Measurements from ENCODE around the gene CCDC182.

CCDC182 gene

GRCh38 chr17:57727630-57728175, 17.4 kb downstream of the CCDC182 start:
- no peak for DNase-seq (ENCODE audit: low read depth, low spot score)

GRCh38 chr17:57726838-57727237, 18.3 kb downstream of the CCDC182 start:
- DNase-seq (ENCODE audit: low read depth, low spot score): no peak

- no peak for DNase-seq (ENCODE audit: low read depth, low spot score)
Observed at GRCh38 chr17:57726213-57726790, 18.8 kb downstream of the CCDC182 start.

- DNase-seq (ENCODE audit: low read depth, low spot score): no peak
Observed at GRCh38 chr17:57724729-57725125, 20.4 kb downstream of the CCDC182 start.

GRCh38 chr17:57724026-57724728, 20.9 kb downstream of the CCDC182 start:
- peak; percentile 54 for DNase-seq (ENCODE audit: low read depth, low spot score)

- no peak for DNase-seq (ENCODE audit: low read depth, low spot score)
Observed at GRCh38 chr17:57723427-57724025, 21.6 kb downstream of the CCDC182 start.

- DNase-seq (ENCODE audit: low read depth, low spot score): no peak
Observed at GRCh38 chr17:57722704-57723043, 22.4 kb downstream of the CCDC182 start.

- no peak for DNase-seq (ENCODE audit: low read depth, low spot score)
Observed at GRCh38 chr17:57721967-57722703, 23.0 kb downstream of the CCDC182 start.

GRCh38 chr17:57720386-57721035, 24.6 kb downstream of the CCDC182 start:
- DNase-seq (ENCODE audit: low read depth, low spot score): no peak

- no peak for DNase-seq (ENCODE audit: low read depth, low spot score)
Observed at GRCh38 chr17:57718878-57719277, 26.2 kb downstream of the CCDC182 start.

- DNase-seq (ENCODE audit: low read depth, low spot score): no peak
Observed at GRCh38 chr17:57715981-57716380, 29.1 kb downstream of the CCDC182 start.

GRCh38 chr17:57714665-57715180, 30.4 kb downstream of the CCDC182 start:
- no peak for DNase-seq (ENCODE audit: low read depth, low spot score)

- no peak for DNase-seq (ENCODE audit: low read depth, low spot score)
Observed at GRCh38 chr17:57713140-57713539, 32.0 kb downstream of the CCDC182 start.

GRCh38 chr17:57708410-57708809, 36.7 kb downstream of the CCDC182 start:
- DNase-seq (ENCODE audit: low read depth, low spot score): no peak

- peak; percentile 62 for DNase-seq (ENCODE audit: low read depth, low spot score)
Observed at GRCh38 chr17:57707892-57708291, 37.2 kb downstream of the CCDC182 start.

GRCh38 chr17:57706761-57707160, 38.3 kb downstream of the CCDC182 start:
- DNase-seq (ENCODE audit: low read depth, low spot score): no peak

GRCh38 chr17:57705921-57706695, 39.0 kb downstream of the CCDC182 start:
- no peak for DNase-seq (ENCODE audit: low read depth, low spot score)

GRCh38 chr17:57704448-57704847, 40.7 kb downstream of the CCDC182 start:
- DNase-seq (ENCODE audit: low read depth, low spot score): no peak

- no peak for DNase-seq (ENCODE audit: low read depth, low spot score)
Observed at GRCh38 chr17:57703273-57703672, 41.8 kb downstream of the CCDC182 start.

- no peak for DNase-seq (ENCODE audit: low read depth, low spot score)
Observed at GRCh38 chr17:57701124-57701523, 44.0 kb downstream of the CCDC182 start.

- DNase-seq (ENCODE audit: low read depth, low spot score): no peak
Observed at GRCh38 chr17:57699751-57700219, 45.3 kb downstream of the CCDC182 start.
